T-helper 1 cell treated with Interleukin-12 subunit alpha and Interleukin-12 subunit beta and Interleukin-4 antibody, amounts not matched to agents 30 ng/mL and 1 ng/mL, for 36 hours (primary cell): ENCODE data around the gene IGSF5. TPM values are rescaled to one million over a fixed set of nuclear protein-coding genes. Genes with fewer than 3 reads are reported as not detected.
"Not testable (repeated sequence)": the region's sequence is repeated elsewhere in the genome, so short reads cannot be mapped to it uniquely, and the experiment has no call there.

Experiments used
- intact Hi-C: fragments of 100-400 bp; cut with micrococcal nuclease; formaldehyde crosslinking; loops from one replicate; pipeline ENCODE4 v1.15.1; 2024
- total RNA-seq: library from RNA; stranded (reverse); gene quantifications from 2 replicates; pipeline ENCODE4 v1.2.3, GENCODE V29; 2022

IGSF5 gene
- total RNA-seq, 1 donor from 2014 or later, result not detected

- intact Hi-C loops, result no loop called here
These were observed 6.4 kb upstream of the IGSF5 start for GRCh38 chr21:39738566-39738965.

- intact Hi-C loops, result not testable (repeated sequence)
These were observed 5.5 kb upstream of the IGSF5 start for GRCh38 chr21:39739531-39739930.

GRCh38 chr21:39742561-39742960 is 2.4 kb upstream of the IGSF5 start:
- intact Hi-C loops, result not testable (repeated sequence)

GRCh38 chr21:39745332-39745731 is 349 bp downstream of the IGSF5 start:
- intact Hi-C loops, result not testable (repeated sequence)

- intact Hi-C loops, result no loop called here
These were observed 5.7 kb downstream of the IGSF5 start for GRCh38 chr21:39750670-39751069.

- intact Hi-C loops, result no loop called here
These were observed 9.8 kb downstream of the IGSF5 start for GRCh38 chr21:39754811-39755210.

GRCh38 chr21:39756285-39756684 is 11.3 kb downstream of the IGSF5 start:
- intact Hi-C loops, result no loop called here

- intact Hi-C loops, result no loop called here
These were observed 18.4 kb downstream of the IGSF5 start for GRCh38 chr21:39763272-39763970.

- intact Hi-C loops, result no loop called here
These were observed 29.2 kb downstream of the IGSF5 start for GRCh38 chr21:39774227-39774626.

- intact Hi-C loops, result no loop called here
These were observed 30.8 kb downstream of the IGSF5 start for GRCh38 chr21:39775816-39776215.

- intact Hi-C loops, result no loop called here
These were observed 31.6 kb downstream of the IGSF5 start for GRCh38 chr21:39776589-39776988.

- intact Hi-C loops, result no loop called here
These were observed 36.3 kb downstream of the IGSF5 start for GRCh38 chr21:39781331-39781730.

- intact Hi-C loops, result no loop called here
These were observed 43.4 kb downstream of the IGSF5 start for GRCh38 chr21:39788383-39788782.

- intact Hi-C loops, result no loop called here
These were observed 51.5 kb downstream of the IGSF5 start for GRCh38 chr21:39796466-39796865.

GRCh38 chr21:39799178-39799577 is 54.2 kb downstream of the IGSF5 start:
- intact Hi-C loops, result no loop called here

- intact Hi-C loops, result no loop called here
These were observed 55.3 kb downstream of the IGSF5 start for GRCh38 chr21:39800311-39800710.

- intact Hi-C loops, result no loop called here
These were observed 57.2 kb downstream of the IGSF5 start for GRCh38 chr21:39802217-39802616.

GRCh38 chr21:39803393-39803792 is 58.4 kb downstream of the IGSF5 start:
- intact Hi-C loops, result no loop called here

GRCh38 chr21:39804240-39804639 is 59.3 kb downstream of the IGSF5 start:
- intact Hi-C loops, result no loop called here

- intact Hi-C loops, result no loop called here
These were observed 61.0 kb downstream of the IGSF5 start for GRCh38 chr21:39805983-39806382.

GRCh38 chr21:39807738-39808137 is 62.8 kb downstream of the IGSF5 start:
- intact Hi-C loops, result no loop called here

- intact Hi-C loops, result no loop called here
These were observed 65.0 kb downstream of the IGSF5 start for GRCh38 chr21:39809936-39810335.

GRCh38 chr21:39812983-39813382 is 68.0 kb downstream of the IGSF5 start:
- intact Hi-C loops, result no loop called here

GRCh38 chr21:39818557-39818956 is 73.6 kb downstream of the IGSF5 start:
- intact Hi-C loops, result no loop called here
